Lower leg skin (tissue), 3 donors: Measurements from ENCODE around the gene STIL.

Experiments used
- POLR2A ChIP-seq, 2 donors: fragments of 450-650 bp; IDR thresholded peaks; one replicate each; pipeline ENCODE4 v1.6.1; 2016 to 2017; ENCODE audit warnings: antibody characterized with exemption in 2 of 2, mild to moderate bottlenecking in 1 of 2, moderate library complexity in 1 of 2
- TF ChIP-seq, protein P1 (sequence below), 3 donors: fragments of 450-650 bp; IDR thresholded peaks; one replicate each; pipeline ENCODE4 v1.5.1; 2016; ENCODE audit warnings: antibody characterized with exemption in 3 of 3, mild to moderate bottlenecking in 3 of 3, moderate library complexity in 2 of 3

DNA sequence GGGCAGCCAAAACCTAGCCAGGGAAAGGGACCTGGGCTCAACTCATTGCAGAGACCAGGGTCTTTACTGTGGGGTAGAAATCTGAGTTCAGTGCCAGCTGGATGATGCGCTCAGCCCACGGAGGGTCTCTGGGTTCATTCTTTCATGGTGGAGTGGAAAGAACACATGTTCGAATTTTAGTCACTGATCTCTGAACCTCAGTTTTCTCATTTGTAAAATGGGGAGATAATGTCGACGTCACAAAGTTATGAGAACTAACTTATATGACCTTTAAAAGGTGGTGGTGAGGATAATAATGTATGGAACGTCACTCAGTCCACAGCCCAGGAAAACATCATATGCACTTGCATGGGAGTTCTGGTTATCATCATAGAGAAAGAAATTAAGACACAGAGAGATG is 80.8 kb downstream of the STIL start:
- TF ChIP-seq POLR2A (IDR thresholded peaks at IDR 0.05) = no peak
- TF ChIP-seq, protein P1, sequence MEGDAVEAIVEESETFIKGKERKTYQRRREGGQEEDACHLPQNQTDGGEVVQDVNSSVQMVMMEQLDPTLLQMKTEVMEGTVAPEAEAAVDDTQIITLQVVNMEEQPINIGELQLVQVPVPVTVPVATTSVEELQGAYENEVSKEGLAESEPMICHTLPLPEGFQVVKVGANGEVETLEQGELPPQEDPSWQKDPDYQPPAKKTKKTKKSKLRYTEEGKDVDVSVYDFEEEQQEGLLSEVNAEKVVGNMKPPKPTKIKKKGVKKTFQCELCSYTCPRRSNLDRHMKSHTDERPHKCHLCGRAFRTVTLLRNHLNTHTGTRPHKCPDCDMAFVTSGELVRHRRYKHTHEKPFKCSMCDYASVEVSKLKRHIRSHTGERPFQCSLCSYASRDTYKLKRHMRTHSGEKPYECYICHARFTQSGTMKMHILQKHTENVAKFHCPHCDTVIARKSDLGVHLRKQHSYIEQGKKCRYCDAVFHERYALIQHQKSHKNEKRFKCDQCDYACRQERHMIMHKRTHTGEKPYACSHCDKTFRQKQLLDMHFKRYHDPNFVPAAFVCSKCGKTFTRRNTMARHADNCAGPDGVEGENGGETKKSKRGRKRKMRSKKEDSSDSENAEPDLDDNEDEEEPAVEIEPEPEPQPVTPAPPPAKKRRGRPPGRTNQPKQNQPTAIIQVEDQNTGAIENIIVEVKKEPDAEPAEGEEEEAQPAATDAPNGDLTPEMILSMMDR (IDR thresholded peaks at IDR 0.05) = no peak
